Right lobe of liver (tissue), 4 donors: ENCODE data around the gene FGFR2.

ENCODE experiments used
- POLR2A ChIP-seq: fragments of 450-650 bp; IDR thresholded peaks from one replicate; pipeline ENCODE4 v1.6.1; 2017; ENCODE audit warnings: antibody characterized with exemption, mild to moderate bottlenecking
- TF ChIP-seq, protein P1 (sequence below), 4 donors: fragments of 200-600 bp in 3 of 4; fragments of 450-650 bp in 1 of 4; IDR thresholded peaks; one replicate each; pipeline versions ENCODE4 v1.5.1 to v1.8.0; 2016 to 2022; ENCODE audit warnings: antibody characterized with exemption in 4 of 4, mild to moderate bottlenecking in 2 of 4
- donor health status: DM: no; HTN: no; CAD: no.
- donor health status: DM: no; HTN: no; CAD: no.
- donor health status: DM: no; HTN: yes; CAD: no.

DNA sequence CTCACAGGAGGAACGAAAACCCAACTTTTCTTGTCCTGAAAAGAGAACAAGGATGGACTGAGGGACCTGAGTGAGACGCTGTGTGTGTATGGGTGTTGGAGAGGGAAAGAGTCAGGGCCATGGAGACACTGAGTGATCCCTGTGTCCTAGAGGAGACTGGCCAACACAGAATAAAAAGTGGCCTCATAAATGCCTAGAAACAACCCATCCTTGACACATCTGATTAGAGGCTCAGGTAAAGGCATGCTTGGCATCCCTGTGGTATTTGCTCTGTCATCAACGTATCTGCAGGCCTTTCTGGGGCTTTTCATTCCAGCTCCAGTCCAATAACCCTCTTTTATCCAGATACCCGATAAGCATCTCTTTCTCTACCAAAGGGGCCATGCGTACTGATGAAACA lies 86.3 kb downstream of the FGFR2 start:
- TF ChIP-seq, protein P1, sequence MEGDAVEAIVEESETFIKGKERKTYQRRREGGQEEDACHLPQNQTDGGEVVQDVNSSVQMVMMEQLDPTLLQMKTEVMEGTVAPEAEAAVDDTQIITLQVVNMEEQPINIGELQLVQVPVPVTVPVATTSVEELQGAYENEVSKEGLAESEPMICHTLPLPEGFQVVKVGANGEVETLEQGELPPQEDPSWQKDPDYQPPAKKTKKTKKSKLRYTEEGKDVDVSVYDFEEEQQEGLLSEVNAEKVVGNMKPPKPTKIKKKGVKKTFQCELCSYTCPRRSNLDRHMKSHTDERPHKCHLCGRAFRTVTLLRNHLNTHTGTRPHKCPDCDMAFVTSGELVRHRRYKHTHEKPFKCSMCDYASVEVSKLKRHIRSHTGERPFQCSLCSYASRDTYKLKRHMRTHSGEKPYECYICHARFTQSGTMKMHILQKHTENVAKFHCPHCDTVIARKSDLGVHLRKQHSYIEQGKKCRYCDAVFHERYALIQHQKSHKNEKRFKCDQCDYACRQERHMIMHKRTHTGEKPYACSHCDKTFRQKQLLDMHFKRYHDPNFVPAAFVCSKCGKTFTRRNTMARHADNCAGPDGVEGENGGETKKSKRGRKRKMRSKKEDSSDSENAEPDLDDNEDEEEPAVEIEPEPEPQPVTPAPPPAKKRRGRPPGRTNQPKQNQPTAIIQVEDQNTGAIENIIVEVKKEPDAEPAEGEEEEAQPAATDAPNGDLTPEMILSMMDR (IDR thresholded peaks at IDR 0.05): no peak
- no peak for TF ChIP-seq POLR2A
